NCI-H1930 (cell line): ENCODE results near the gene SMIM28.

ENCODE experiments used
- DNase-seq, 2 experiments: peaks; one replicate each; lab custom pipeline; 2025; lab: John Stamatoyannopoulos, UW

The SMIM28 gene

GRCh38 chr6:138430361-138431145, 52.8 kb downstream of the SMIM28 start:
- DNase-seq, result no peak

- no peak for DNase-seq
Measured at GRCh38 chr6:138431256-138432062, 53.8 kb downstream of the SMIM28 start.

- DNase-seq, result no peak
Measured at GRCh38 chr6:138432063-138432356, 54.3 kb downstream of the SMIM28 start.
